Esophagus muscularis mucosa (tissue), 4 donors: Measurements from ENCODE around the gene NDRG3. TPM values are rescaled to one million over a fixed set of nuclear protein-coding genes. Genes with fewer than 3 reads are reported as not detected.
"Not testable (repeated sequence)": the region's sequence is repeated elsewhere in the genome, so short reads cannot be mapped to it uniquely, and the experiment has no call there.

Experiments
- DNase-seq: peaks from one replicate; pipeline ENCODE4 v3.0.0-alpha.2; 2017; ENCODE audit errors: extremely low spot score
- H3K27ac ChIP-seq, 4 donors: fragments of 200-600 bp; sonication (generic); replicated peaks in 1 of 4; 1 replicate in 3 of 4; 2 replicates in 1 of 4; pipeline ENCODE4 v1.5.1; 2016 to 2019; ENCODE audit warnings: mild to moderate bottlenecking in 1 of 4
- H3K27me3 ChIP-seq, 4 donors: fragments of 200-600 bp; sonication (generic); one replicate each; pipeline versions ENCODE4 v1.5.1 to v1.6.0; 2016 to 2019
- H3K36me3 ChIP-seq, 4 donors: fragments of 200-600 bp; sonication (generic); one replicate each; pipeline ENCODE4 v1.5.1; 2016 to 2019
- H3K4me1 ChIP-seq, 4 donors: fragments of 200-600 bp; sonication (generic); one replicate each; pipeline ENCODE4 v1.5.1; 2016 to 2019
- H3K4me3 ChIP-seq, 4 donors: fragments of 200-600 bp; sonication (generic); 1 replicate in 2 of 4; 2 replicates in 2 of 4; pipeline ENCODE4 v1.5.1; 2016 to 2019; ENCODE audit warnings: mild to moderate bottlenecking in 4 of 4, moderate library complexity in 1 of 4
- H3K9me3 ChIP-seq, 4 donors: fragments of 200-600 bp; sonication (generic); 1 replicate in 3 of 4; 2 replicates in 1 of 4; pipeline ENCODE4 v1.5.1; 2016 to 2019
- CTCF ChIP-seq, 3 experiments: fragments of 200-600 bp in 2 of 3; fragments of 450-650 bp in 1 of 3; sonication (generic) in 2 of 3; IDR thresholded peaks; one replicate each; pipeline ENCODE4 v1.5.1; 2017 to 2019; ENCODE audit warnings: antibody characterized with exemption in 3 of 3, mild to moderate bottlenecking in 2 of 3, moderate library complexity in 1 of 3
- EP300 ChIP-seq: sonication (generic); formaldehyde crosslinking; IDR thresholded peaks from one replicate; pipeline ENCODE4 v1.6.1; 2017; ENCODE audit warnings: antibody characterized with exemption
- POLR2A ChIP-seq: fragments of 450-650 bp; IDR thresholded peaks from one replicate; pipeline ENCODE4 v1.6.1; 2017; ENCODE audit warnings: antibody characterized with exemption, moderate library complexity, mild to moderate bottlenecking, low read depth
- POLR2AphosphoS5 ChIP-seq, 2 donors: sonication (generic); formaldehyde crosslinking; IDR thresholded peaks; one replicate each; pipeline ENCODE4 v1.6.1; 2017; ENCODE audit warnings: antibody characterized with exemption in 2 of 2
- WGBS: methylation state at CpG from one replicate; pipeline ENCODE4 v1.1.5; 2018; 5-methylcytosine and 5-hydroxymethylcytosine counted together
- intact Hi-C: fragments of 100-400 bp; cut with DNase I; formaldehyde crosslinking; loops from one replicate; pipeline ENCODE4 v1.15.1; 2023
- total RNA-seq, 4 donors: library from RNA; depleted of rRNA; stranded (reverse); fragments of >200 nt; gene quantifications; one replicate each; pipeline versions ENCODE4 v1.1.0 to v1.2.1, GENCODE V29; 2016

NDRG3 gene
- total RNA-seq, 4 donors from 2014 or later: 17.1 to 22.8 (median 22.3) TPM

GRCh38 chr20:36645353-36645752, 100.5 kb downstream of the NDRG3 start:
- DNase-seq: no peak
- 94% methylated on average over 7 of the region's 7 CpGs for WGBS
- Histone ChIP-seq H3K27ac (no peak overlapping the region), H3K9me3 (no peaks in the 10 kb centered on the region), H3K4me1 (no peaks in the 10 kb centered on the region), H3K36me3 (no peaks in the 10 kb centered on the region), H3K4me3 (no peak overlapping the region), H3K27me3 (no peaks in the 10 kb centered on the region)
- intact Hi-C loops: no loop called here
- no peak for TF ChIP-seq EP300
- TF ChIP-seq CTCF (IDR thresholded peaks at IDR 0.05): no peak
- TF ChIP-seq POLR2A: no peak
- TF ChIP-seq POLR2AphosphoS5 (IDR thresholded peaks at IDR 0.05): no peak

- Histone ChIP-seq H3K4me1 (no peaks in the 10 kb centered on the region), H3K4me3 (no peak overlapping the region), H3K27ac (no peak overlapping the region), H3K36me3 (no peaks in the 10 kb centered on the region), H3K9me3 (no peaks in the 10 kb centered on the region), H3K27me3 (no peaks in the 10 kb centered on the region)
- WGBS: 87% methylated on average over 7 of the region's 7 CpGs
- no peak for DNase-seq
- intact Hi-C loops: no loop called here
- TF ChIP-seq EP300 (no peak), CTCF (IDR thresholded peaks at IDR 0.05) (no peak), POLR2A (no peak), POLR2AphosphoS5 (IDR thresholded peaks at IDR 0.05) (no peak)
These were observed 101.2 kb downstream of the NDRG3 start for GRCh38 chr20:36644706-36645095.

GRCh38 chr20:36644032-36644705, 101.7 kb downstream of the NDRG3 start:
- H3K9me3 ChIP-seq: no peaks in the 10 kb centered on the region
- H3K4me1 ChIP-seq: no peaks in the 10 kb centered on the region
- H3K4me3 ChIP-seq: no peak overlapping the region
- TF ChIP-seq EP300 (no peak), POLR2AphosphoS5 (IDR thresholded peaks at IDR 0.05) (no peak), POLR2A (no peak), CTCF (IDR thresholded peaks at IDR 0.05) (no peak)
- WGBS: 86% methylated on average over 5 of the region's 5 CpGs
- no peaks in the 10 kb centered on the region for H3K27me3 ChIP-seq
- intact Hi-C loops: no loop called here
- no peak overlapping the region for H3K27ac ChIP-seq
- no peaks in the 10 kb centered on the region for H3K36me3 ChIP-seq
- no peak for DNase-seq

GRCh38 chr20:36642136-36642535, 103.8 kb downstream of the NDRG3 start:
- no peaks in the 10 kb centered on the region for H3K9me3 ChIP-seq
- H3K4me3 ChIP-seq: no peak overlapping the region
- 55% methylated on average over 5 of the region's 6 CpGs for WGBS
- H3K36me3 ChIP-seq: no peaks in the 10 kb centered on the region
- no peak overlapping the region for H3K27ac ChIP-seq
- H3K27me3 ChIP-seq: no peaks in the 10 kb centered on the region
- intact Hi-C loops: no loop called here
- H3K4me1 ChIP-seq: no peaks in the 10 kb centered on the region
- TF ChIP-seq POLR2A (no peak), CTCF (IDR thresholded peaks at IDR 0.05) (no peak), EP300 (no peak), POLR2AphosphoS5 (IDR thresholded peaks at IDR 0.05) (no peak)
- no peak for DNase-seq

- Histone ChIP-seq H3K27ac (no peak overlapping the region), H3K4me1 (no peaks in the 10 kb centered on the region), H3K27me3 (no peaks in the 10 kb centered on the region), H3K36me3 (no peaks in the 10 kb centered on the region), H3K4me3 (no peak overlapping the region), H3K9me3 (no peaks in the 10 kb centered on the region)
- intact Hi-C loops: no loop called here
- no peak for TF ChIP-seq EP300
- TF ChIP-seq POLR2AphosphoS5 (IDR thresholded peaks at IDR 0.05): no peak
- TF ChIP-seq CTCF (IDR thresholded peaks at IDR 0.05): no peak
- no peak for TF ChIP-seq POLR2A
- 94% methylated on average over 3 of the region's 3 CpGs for WGBS
- no peak for DNase-seq
These were observed 104.4 kb downstream of the NDRG3 start for GRCh38 chr20:36641506-36641843.

- H3K9me3 ChIP-seq, H3K4me3 ChIP-seq, intact Hi-C loops, H3K4me1 ChIP-seq, H3K27ac ChIP-seq, H3K36me3 ChIP-seq, DNase-seq, H3K27me3 ChIP-seq: not testable (repeated sequence)
- 91% methylated on average over 12 of the region's 12 CpGs for WGBS
These were observed 107.0 kb downstream of the NDRG3 start for GRCh38 chr20:36638876-36639400.
